NT2/D1 (cell line): ENCODE results near the gene PDHB.

Source experiments
- DNase-seq: peaks from one replicate; pipeline ENCODE4 v3.0.0-alpha.2; 2011; ENCODE audit warnings: low read depth, low spot score
- H3K27me3 ChIP-seq: 2 replicates; pipeline ENCODE4 v1.6.0; 2011; ENCODE audit warnings: mild to moderate bottlenecking; ENCODE audit not compliant: insufficient read length, insufficient read depth
- H3K36me3 ChIP-seq: 2 replicates; pipeline ENCODE4 v1.6.1; 2011; ENCODE audit warnings: mild to moderate bottlenecking, low read length, mixed read lengths; ENCODE audit not compliant: insufficient read depth, insufficient read length
- H3K4me1 ChIP-seq: 2 replicates; pipeline ENCODE4 v1.5.1; 2011; ENCODE audit not compliant: insufficient read depth, insufficient read length
- H3K4me3 ChIP-seq: 2 replicates; pipeline ENCODE4 v1.5.1; 2011; ENCODE audit warnings: low read depth; ENCODE audit not compliant: insufficient read length
- H3K9ac ChIP-seq: 2 replicates; pipeline ENCODE4 v1.6.0; 2011; ENCODE audit warnings: low read depth; ENCODE audit not compliant: insufficient read length
- H3K9me3 ChIP-seq: 2 replicates; pipeline ENCODE4 v1.5.1; 2011; ENCODE audit warnings: mild to moderate bottlenecking, low read length; ENCODE audit not compliant: insufficient read depth
- SUZ12 ChIP-seq: IDR thresholded peaks from 2 replicates; pipeline ENCODE4 v1.6.1; 2011; ENCODE audit not compliant: insufficient read length, insufficient read depth; ENCODE audit errors: extremely low read depth
- YY1 ChIP-seq: IDR thresholded peaks from 2 replicates; pipeline ENCODE4 v1.6.1; 2011; ENCODE audit not compliant: insufficient read length, insufficient read depth
- ZNF274 ChIP-seq: IDR thresholded peaks from 2 replicates; pipeline ENCODE4 v1.6.1; 2011; ENCODE audit warnings: mild to moderate bottlenecking, low read depth, low read length

Gene PDHB

GRCh38 chr3:58384381-58385090, 49.1 kb downstream of the PDHB start:
- no peak for DNase-seq
- TF ChIP-seq YY1: no peak
- no peak for TF ChIP-seq SUZ12
- TF ChIP-seq ZNF274: no peak
- Histone ChIP-seq H3K4me1 (no peaks in the 10 kb centered on the region), H3K9me3 (no peaks in the 10 kb centered on the region), H3K27me3 (no peaks in the 10 kb centered on the region), H3K9ac (no peak overlapping the region), H3K4me3 (no peak overlapping the region), H3K36me3 (no peaks in the 10 kb centered on the region)

DNA sequence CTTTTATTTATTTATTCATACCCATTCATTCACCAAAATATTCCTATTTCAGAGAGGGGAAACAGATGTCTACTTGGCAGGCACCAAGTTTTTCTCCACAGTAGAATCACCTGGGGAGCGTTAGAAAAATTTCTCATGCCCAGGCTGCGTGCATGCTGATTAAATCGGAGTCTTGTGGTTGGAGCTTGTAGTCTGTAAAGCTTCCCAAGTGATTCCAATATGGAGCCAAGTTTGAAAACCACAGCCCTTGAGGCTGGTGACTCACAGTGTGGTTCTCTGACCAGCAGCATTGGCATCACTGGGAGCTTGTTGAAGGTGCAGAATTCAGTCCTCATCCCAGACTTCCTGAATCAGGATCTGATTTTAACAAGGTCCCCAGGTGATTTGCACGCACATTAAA, 49.7 kb downstream of the PDHB start:
- Histone ChIP-seq H3K27me3 (no peaks in the 10 kb centered on the region), H3K4me3 (no peak overlapping the region), H3K9ac (no peak overlapping the region), H3K4me1 (no peaks in the 10 kb centered on the region), H3K36me3 (no peaks in the 10 kb centered on the region), H3K9me3 (no peaks in the 10 kb centered on the region)
- no peak for DNase-seq
- TF ChIP-seq ZNF274 (no peak), YY1 (no peak), SUZ12 (no peak)

GRCh38 chr3:58383476-58383875, 50.2 kb downstream of the PDHB start:
- Histone ChIP-seq H3K4me1 (no peaks in the 10 kb centered on the region), H3K27me3 (no peaks in the 10 kb centered on the region), H3K4me3 (no peak overlapping the region), H3K9ac (no peak overlapping the region), H3K36me3 (no peaks in the 10 kb centered on the region), H3K9me3 (no peaks in the 10 kb centered on the region)
- TF ChIP-seq SUZ12 (no peak), YY1 (no peak), ZNF274 (no peak)
- DNase-seq: no peak

DNA sequence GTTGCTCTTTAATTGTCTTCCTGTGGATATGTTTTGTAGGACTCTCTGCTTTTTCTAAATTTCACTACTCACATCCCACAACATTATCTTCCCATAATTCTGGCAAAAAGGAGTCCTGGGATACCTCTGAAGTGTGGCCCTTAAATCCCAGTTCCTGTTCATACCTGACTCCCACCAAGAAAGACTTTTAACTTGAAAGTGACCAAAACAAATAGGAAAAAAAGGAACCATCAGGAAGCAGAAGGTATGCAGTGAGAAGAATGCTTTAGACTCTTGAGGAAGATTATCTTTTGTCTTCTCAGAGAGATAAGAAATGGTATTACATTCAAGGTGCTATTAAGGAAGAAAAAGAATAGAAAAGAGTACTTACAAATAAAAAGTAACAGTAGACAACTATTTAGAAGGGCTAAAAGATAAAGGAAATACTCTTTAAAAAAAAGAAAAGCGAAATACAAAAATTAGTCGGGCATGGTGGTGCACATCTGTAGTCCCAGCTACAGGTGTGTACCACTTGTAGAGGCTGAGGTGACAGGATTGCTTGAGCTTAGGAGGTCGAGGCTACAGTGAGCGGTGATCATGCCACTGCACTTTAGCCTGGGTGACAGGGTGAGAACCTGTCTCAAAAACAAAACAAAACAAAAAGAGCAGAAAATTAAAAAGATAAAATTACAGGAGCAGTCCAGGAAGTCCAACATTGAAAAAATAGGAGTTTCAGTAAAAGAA, 54.1 kb downstream of the PDHB start:
- DNase-seq: no peak
- Histone ChIP-seq H3K27me3 (no peaks in the 10 kb centered on the region), H3K9ac (no peak overlapping the region), H3K4me3 (no peak overlapping the region), H3K36me3 (no peaks in the 10 kb centered on the region), H3K4me1 (no peaks in the 10 kb centered on the region), H3K9me3 (no peaks in the 10 kb centered on the region)
- TF ChIP-seq ZNF274: no peak
- no peak for TF ChIP-seq YY1
- no peak for TF ChIP-seq SUZ12

GRCh38 chr3:58377750-58378149, 55.9 kb downstream of the PDHB start:
- Histone ChIP-seq H3K4me3 (no peak overlapping the region), H3K9me3 (no peaks in the 10 kb centered on the region), H3K9ac (no peak overlapping the region), H3K36me3 (no peaks in the 10 kb centered on the region), H3K4me1 (no peaks in the 10 kb centered on the region), H3K27me3 (no peaks in the 10 kb centered on the region)
- DNase-seq: no peak
- TF ChIP-seq ZNF274: no peak
